K562 (cell line): Measurements from ENCODE around the gene SLC9A3. TPM values are rescaled to one million over a fixed set of nuclear protein-coding genes. Genes with fewer than 3 reads are reported as not detected.

Experiments used
- ATF3 ChIP-seq, 2 experiments: fragments of 450-650 bp in 1 of 2; sonication (generic) in 1 of 2; formaldehyde crosslinking in 1 of 2; IDR thresholded peaks in 1 of 2; conservative IDR thresholded peaks in 1 of 2; 2 replicates each; pipeline versions ENCODE4 v1.6.1 to v1.8.1; 2016 to 2023; ENCODE audit warnings: mild to moderate bottlenecking in 2 of 2, moderate library complexity in 2 of 2, inconsistent platforms in 1 of 2, missing genetic modification reagents in 1 of 2
- BRF2 ChIP-seq: IDR thresholded peaks from 3 replicates; pipeline ENCODE4 v1.6.1; 2011; ENCODE audit warnings: borderline replicate concordance, mild to moderate bottlenecking; ENCODE audit not compliant: insufficient read length, insufficient read depth
- CBFA2T2 ChIP-seq: fragments of 450-650 bp; conservative IDR thresholded peaks from 2 replicates; pipeline ENCODE4 v1.6.1; 2017; ENCODE audit warnings: mild to moderate bottlenecking
- E2F3 ChIP-seq: fragments of 250-450 bp; sonication (Bioruptor Pico); IDR thresholded peaks from 2 replicates; pipeline ENCODE4 v1.4.0; 2020; ENCODE audit warnings: mild to moderate bottlenecking
- KLF13 ChIP-seq: fragments of 450-650 bp; IDR thresholded peaks from 2 replicates; pipeline ENCODE4 v1.6.1; 2016; ENCODE audit warnings: missing genetic modification characterization, low read depth, mild to moderate bottlenecking, missing compliant biosample characterization, moderate library complexity, borderline replicate concordance
- NR0B1 ChIP-seq: fragments of 450-650 bp; IDR thresholded peaks from one replicate; pipeline ENCODE4 v1.6.1; 2018; ENCODE audit warnings: mild to moderate bottlenecking, moderate library complexity; ENCODE audit not compliant: partially characterized antibody
- POLR2G ChIP-seq: fragments of 200-400 bp; formaldehyde crosslinking; IDR thresholded peaks from 2 replicates; pipeline ENCODE4 v1.6.1; 2017; ENCODE audit warnings: low read depth, mild to moderate bottlenecking, antibody characterized with exemption, low read length, moderate library complexity
- RAD51 ChIP-seq: fragments of 450-650 bp; IDR thresholded peaks from 2 replicates; pipeline ENCODE4 v1.7.1; 2016; ENCODE audit warnings: low read depth, mild to moderate bottlenecking, borderline replicate concordance
- STAT5A ChIP-seq: IDR thresholded peaks from 2 replicates; pipeline ENCODE4 v1.6.1; 2012; ENCODE audit warnings: low read length, inconsistent platforms, borderline replicate concordance
- THAP7 ChIP-seq: fragments of 250-450 bp; sonication (Bioruptor Pico); IDR thresholded peaks from 2 replicates; pipeline ENCODE4 v1.5.0; 2021
- THRAP3 ChIP-seq: fragments of 450-650 bp; IDR thresholded peaks from 2 replicates; pipeline ENCODE4 v1.6.1; 2016; ENCODE audit warnings: mild to moderate bottlenecking, inconsistent platforms, borderline replicate concordance
- USF1 ChIP-seq: sonication (generic); formaldehyde crosslinking; IDR thresholded peaks from 2 replicates; pipeline ENCODE4 v1.9.0; 2022; ENCODE audit warnings: mild to moderate bottlenecking, missing genetic modification reagents
- ZBTB11 ChIP-seq, 3 experiments: fragments of 200-800 bp in 1 of 3; fragments of 250-450 bp in 1 of 3; fragments of 450-650 bp in 1 of 3; sonication (Bioruptor Pico) in 1 of 3; sonication (Bioruptor generic) in 1 of 3; formaldehyde crosslinking in 1 of 3; IDR thresholded peaks; 2 replicates each; pipeline versions ENCODE4 v1.6.1 to v1.8.0; 2016 to 2022; ENCODE audit warnings: mild to moderate bottlenecking in 2 of 3, missing genetic modification characterization in 2 of 3, missing compliant biosample characterization in 1 of 3, moderate library complexity in 1 of 3
- ZC3H4 ChIP-seq: sonication (generic); formaldehyde crosslinking; IDR thresholded peaks from 2 replicates; pipeline ENCODE4 v1.9.0; 2021; ENCODE audit warnings: missing genetic modification reagents, borderline replicate concordance
- ZNF3 ChIP-seq: fragments of 250-450 bp; sonication (Bioruptor Pico); IDR thresholded peaks from 2 replicates; pipeline ENCODE4 v1.5.0; 2021; ENCODE audit warnings: mild to moderate bottlenecking, moderate library complexity
- ZNF764 ChIP-seq: fragments of 250-450 bp; sonication (Bioruptor Pico); IDR thresholded peaks from 2 replicates; pipeline ENCODE4 v1.4.0; 2020; ENCODE audit warnings: low read depth, mild to moderate bottlenecking, moderate library complexity
- polyA plus RNA-seq, 8 experiments: library from polyadenylated mRNA; depleted of rRNA in 4 of 8; stranded (reverse) in 5 of 8; unstranded in 3 of 8; fragments of >200 nt; fragmentation: Nextera tagmentation in 2 of 8; fragmentation: Illumina TruSeq in 1 of 8; extraction: Ambion mirVana in 2 of 8; extraction: Trizol in 1 of 8; gene quantifications; 2 replicates each; pipeline versions ENCODE4 v1.2.1 to v1.2.3, GENCODE V29; 2011 to 2014; ENCODE audit warnings: inconsistent platforms in 1 of 8, missing spikeins in 1 of 8
- total RNA-seq, 7 experiments: library from RNA; depleted of rRNA in 6 of 7; stranded (reverse); fragments of >200 nt in 6 of 7; fragmentation: Illumina TruSeq in 2 of 7; extraction: Trizol in 2 of 7; gene quantifications; 2 replicates each; pipeline versions ENCODE4 v1.2.1 to v1.2.3, GENCODE V29; 2011 to 2021; ENCODE audit warnings: low replicate concordance in 1 of 7

The SLC9A3 gene
- total and polyA plus RNA-seq, 9 of the 15 experiments (the other 6 are each of a cell fraction or from before 2014, with no cell fraction given): 1.5 to 5.8 (median 3.7) TPM; not detected in 2

- TF ChIP-seq KLF13 (tag): no peak
- TF ChIP-seq USF1 (CRISPR knock-in tag): peak; percentile 33; the same call in 1 of the 2 replicates
- TF ChIP-seq ZBTB11 (CRISPR knock-in tag; IDR thresholded peaks at IDR 0.05): peak; percentile 71 to 95 (median 71); a peak in 5 of 6 replicates
- no peak for TF ChIP-seq ZNF3 (CRISPR knock-in tag)
- no peak for TF ChIP-seq RAD51
- TF ChIP-seq CBFA2T2: peak; percentile 36; the same call in 1 of the 2 replicates
- no peak for TF ChIP-seq THAP7 (CRISPR knock-in tag)
- no peak for TF ChIP-seq E2F3 (CRISPR knock-in tag)
- TF ChIP-seq NR0B1: no peak
- TF ChIP-seq ATF3 (IDR thresholded peaks at IDR 0.05): no peak
- no peak for TF ChIP-seq ATF3 (CRISPR knock-in tag; conservative IDR thresholded peaks at IDR 0.05)
- TF ChIP-seq BRF2: no peak
- TF ChIP-seq ZC3H4 (CRISPR knock-in tag): peak; percentile 18; the same call in 1 of the 2 replicates
- TF ChIP-seq POLR2G: peak; percentile 83
- TF ChIP-seq ZNF764: no peak
- no peak for TF ChIP-seq THRAP3
- TF ChIP-seq STAT5A: no peak
Observed at GRCh38 chr5:443239-444151, 80.8 kb downstream of the SLC9A3 start (continued).
